SK-N-SH (cell line): Measurements from ENCODE around the gene PKP1.

Experiments used
- EP300 ChIP-seq, 2 experiments: IDR thresholded peaks; 2 replicates each; pipeline versions ENCODE4 v1.4.0 to v1.6.1; 2012; ENCODE audit warnings: borderline replicate concordance in 1 of 2, low read depth in 1 of 2, low read length in 1 of 2
- JUND ChIP-seq: IDR thresholded peaks from 2 replicates; pipeline ENCODE4 v1.4.0; 2012
- POLR2AphosphoS5 ChIP-seq: IDR thresholded peaks from 2 replicates; pipeline ENCODE4 v1.6.1; 2012; ENCODE audit warnings: low read depth, low read length
- RAD21 ChIP-seq: IDR thresholded peaks from 2 replicates; pipeline ENCODE4 v1.6.1; 2012; ENCODE audit warnings: mild to moderate bottlenecking, low read length
- SIN3A ChIP-seq: IDR thresholded peaks from 2 replicates; pipeline ENCODE4 v1.6.1; 2012; ENCODE audit warnings: low read depth, mild to moderate bottlenecking, low read length, moderate library complexity, borderline replicate concordance
- USF2 ChIP-seq: fragments of 150-350 bp; IDR thresholded peaks from 2 replicates; pipeline ENCODE4 v1.6.1; 2017; ENCODE audit warnings: antibody characterized with exemption, low read length, low read depth, borderline replicate concordance
- TF ChIP-seq, protein P1 (sequence below): fragments of 200-600 bp; sonication (generic); IDR thresholded peaks from 2 replicates; pipeline ENCODE4 v1.6.1; 2017; ENCODE audit warnings: antibody characterized with exemption, mild to moderate bottlenecking, moderate library complexity

- no peak for TF ChIP-seq JUND
- TF ChIP-seq EP300 (IDR thresholded peaks at IDR 0.05; ENCODE audit: borderline replicate concordance in 1 of 2, low read depth in 1 of 2, low read length in 1 of 2): no peak
- no peak for TF ChIP-seq POLR2AphosphoS5
- TF ChIP-seq, protein P1, sequence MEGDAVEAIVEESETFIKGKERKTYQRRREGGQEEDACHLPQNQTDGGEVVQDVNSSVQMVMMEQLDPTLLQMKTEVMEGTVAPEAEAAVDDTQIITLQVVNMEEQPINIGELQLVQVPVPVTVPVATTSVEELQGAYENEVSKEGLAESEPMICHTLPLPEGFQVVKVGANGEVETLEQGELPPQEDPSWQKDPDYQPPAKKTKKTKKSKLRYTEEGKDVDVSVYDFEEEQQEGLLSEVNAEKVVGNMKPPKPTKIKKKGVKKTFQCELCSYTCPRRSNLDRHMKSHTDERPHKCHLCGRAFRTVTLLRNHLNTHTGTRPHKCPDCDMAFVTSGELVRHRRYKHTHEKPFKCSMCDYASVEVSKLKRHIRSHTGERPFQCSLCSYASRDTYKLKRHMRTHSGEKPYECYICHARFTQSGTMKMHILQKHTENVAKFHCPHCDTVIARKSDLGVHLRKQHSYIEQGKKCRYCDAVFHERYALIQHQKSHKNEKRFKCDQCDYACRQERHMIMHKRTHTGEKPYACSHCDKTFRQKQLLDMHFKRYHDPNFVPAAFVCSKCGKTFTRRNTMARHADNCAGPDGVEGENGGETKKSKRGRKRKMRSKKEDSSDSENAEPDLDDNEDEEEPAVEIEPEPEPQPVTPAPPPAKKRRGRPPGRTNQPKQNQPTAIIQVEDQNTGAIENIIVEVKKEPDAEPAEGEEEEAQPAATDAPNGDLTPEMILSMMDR: no peak
- TF ChIP-seq USF2: no peak
- no peak for TF ChIP-seq RAD21
- TF ChIP-seq SIN3A: no peak
Observed at GRCh38 chr1:201290551-201290950, 7.2 kb downstream of the PKP1 start.
